GM12891 (cell line): ENCODE results near the gene KCNQ1OT1.

Experiments used
- DNase-seq: peaks from one replicate; pipeline ENCODE4 v3.0.0; 2011; ENCODE audit warnings: low spot score; ENCODE audit not compliant: insufficient read length
- FAIRE-seq: peaks from 2 replicates; lab custom pipeline; 2011; peaks lifted over from hg19 to GRCh38; lab: Jason Lieb, UNC
- PAX5 ChIP-seq: IDR thresholded peaks from 2 replicates; pipeline ENCODE4 v1.6.1; 2011; ENCODE audit warnings: low read length, moderate library complexity, mild to moderate bottlenecking; ENCODE audit not compliant: insufficient read depth, severe bottlenecking
- POLR2A ChIP-seq: IDR thresholded peaks from 2 replicates; pipeline ENCODE4 v1.6.1; 2011; ENCODE audit warnings: low read depth, low read length, control low read depth
- POLR2AphosphoS5 ChIP-seq: IDR thresholded peaks from 2 replicates; pipeline ENCODE4 v1.6.1; 2011; ENCODE audit warnings: low read depth, low read length, control low read depth
- POU2F2 ChIP-seq: IDR thresholded peaks from 2 replicates; pipeline ENCODE4 v1.6.1; 2011; ENCODE audit warnings: low read depth, mild to moderate bottlenecking, control low read depth, low read length, moderate library complexity
- SPI1 ChIP-seq: IDR thresholded peaks from 2 replicates; pipeline ENCODE4 v1.6.1; 2011; ENCODE audit warnings: low read depth, low read length, control low read depth
- TAF1 ChIP-seq: IDR thresholded peaks from 2 replicates; pipeline ENCODE4 v1.6.1; 2011; ENCODE audit warnings: low read depth, low read length, control low read depth

The KCNQ1OT1 gene

GRCh38 chr11:2713661-2714462, 14.1 kb upstream of the KCNQ1OT1 start:
- no peak for DNase-seq
- FAIRE-seq, result no peak
- TF ChIP-seq SPI1 (no peak), TAF1 (no peak), PAX5 (no peak), POLR2AphosphoS5 (no peak), POU2F2 (no peak), POLR2A (no peak)

- FAIRE-seq (no peak), DNase-seq (no peak)
- TF ChIP-seq SPI1, result no peak
- no peak for TF ChIP-seq TAF1
- TF ChIP-seq POU2F2, result no peak
Observed at GRCh38 chr11:2713094-2713493, 13.3 kb upstream of the KCNQ1OT1 start.

- no peak for DNase-seq
- TF ChIP-seq POLR2AphosphoS5 (no peak), POLR2A (no peak), SPI1 (no peak), POU2F2 (no peak), TAF1 (no peak), PAX5 (no peak)
- no peak for FAIRE-seq
Observed at GRCh38 chr11:2711161-2711560, 11.4 kb upstream of the KCNQ1OT1 start.

- no peak for DNase-seq
- TF ChIP-seq PAX5 (no peak), SPI1 (no peak), POU2F2 (no peak), POLR2A (no peak), POLR2AphosphoS5 (no peak), TAF1 (no peak)
- FAIRE-seq, result no peak
Observed at GRCh38 chr11:2709429-2709828, 9.6 kb upstream of the KCNQ1OT1 start.

- no peak for DNase-seq
- no peak for FAIRE-seq
- TF ChIP-seq POU2F2 (no peak), TAF1 (no peak), PAX5 (no peak), POLR2AphosphoS5 (no peak), POLR2A (no peak), SPI1 (no peak)
Observed at GRCh38 chr11:2708757-2709281, 9.0 kb upstream of the KCNQ1OT1 start.

GRCh38 chr11:2708151-2708581, 8.4 kb upstream of the KCNQ1OT1 start:
- DNase-seq (no peak), FAIRE-seq (no peak)
- TF ChIP-seq POLR2A (no peak), POLR2AphosphoS5 (no peak), POU2F2 (no peak)

GRCh38 chr11:2707736-2708135, 7.9 kb upstream of the KCNQ1OT1 start:
- DNase-seq, result no peak
- no peak for FAIRE-seq
- TF ChIP-seq PAX5 (no peak), POLR2AphosphoS5 (no peak), POU2F2 (no peak), SPI1 (no peak), POLR2A (no peak), TAF1 (no peak)

GRCh38 chr11:2706321-2706720, 6.5 kb upstream of the KCNQ1OT1 start:
- TF ChIP-seq POLR2A, result no peak
- no peak for TF ChIP-seq PAX5
- TF ChIP-seq POU2F2, result no peak
- TF ChIP-seq TAF1, result no peak
- TF ChIP-seq POLR2AphosphoS5, result no peak
- TF ChIP-seq SPI1, result no peak
- FAIRE-seq (no peak), DNase-seq (no peak)

- DNase-seq (no peak), FAIRE-seq (no peak)
- no peak for TF ChIP-seq POLR2A
Observed at GRCh38 chr11:2704896-2705606, 5.3 kb upstream of the KCNQ1OT1 start.

GRCh38 chr11:2704356-2704755, 4.6 kb upstream of the KCNQ1OT1 start:
- TF ChIP-seq POU2F2, result no peak
- no peak for TF ChIP-seq POLR2A
- TF ChIP-seq TAF1, result no peak
- no peak for TF ChIP-seq SPI1
- no peak for TF ChIP-seq PAX5
- no peak for TF ChIP-seq POLR2AphosphoS5
- no peak for FAIRE-seq
- DNase-seq, result no peak

- DNase-seq, result no peak
- FAIRE-seq, result no peak
- TF ChIP-seq TAF1 (no peak), PAX5 (no peak), POLR2A (no peak), SPI1 (no peak), POLR2AphosphoS5 (no peak), POU2F2 (no peak)
Observed at GRCh38 chr11:2703363-2704141, 3.8 kb upstream of the KCNQ1OT1 start.
